ENCODE data around the gene MRPL55.

MRPL55 gene

GRCh38 chr1:228065543-228066347 lies 43.4 kb downstream of the MRPL55 start:
- Mint-ChIP-seq H3K27me3 (peaks cover 48% of the 10 kb centered on the region), H3K9me3 (no peaks in the 10 kb centered on the region), H3K4me1 (ENCODE audit: low read depth) (peaks cover 3% of the 10 kb centered on the region), H3K36me3 (ENCODE audit: low read depth) (no peaks in the 10 kb centered on the region), H3K27ac (no peak overlapping the region), H3K4me3 (no peak overlapping the region)
- intact Hi-C loops (cut with micrococcal nuclease), result no loop called here

GRCh38 chr1:228064741-228065542 lies 44.2 kb downstream of the MRPL55 start:
- Mint-ChIP-seq H3K36me3 (ENCODE audit: low read depth) (no peaks in the 10 kb centered on the region), H3K4me1 (ENCODE audit: low read depth) (peaks cover 11% of the 10 kb centered on the region), H3K9me3 (no peaks in the 10 kb centered on the region), H3K27ac (no peak overlapping the region), H3K4me3 (no peak overlapping the region), H3K27me3 (peaks cover 53% of the 10 kb centered on the region)
- intact Hi-C loops (cut with micrococcal nuclease), result no loop called here

GRCh38 chr1:228064296-228064695 lies 44.8 kb downstream of the MRPL55 start:
- Mint-ChIP-seq H3K9me3 (no peaks in the 10 kb centered on the region), H3K36me3 (ENCODE audit: low read depth) (no peaks in the 10 kb centered on the region), H3K4me1 (ENCODE audit: low read depth) (peaks cover 11% of the 10 kb centered on the region), H3K4me3 (no peak overlapping the region), H3K27ac (no peak overlapping the region), H3K27me3 (peaks cover 58% of the 10 kb centered on the region)
- intact Hi-C loops (cut with micrococcal nuclease), result no loop called here

GRCh38 chr1:228063251-228064191 lies 45.6 kb downstream of the MRPL55 start:
- Mint-ChIP-seq H3K4me3 (no peak overlapping the region), H3K36me3 (ENCODE audit: low read depth) (no peaks in the 10 kb centered on the region), H3K27ac (no peak overlapping the region), H3K4me1 (ENCODE audit: low read depth) (peaks cover 11% of the 10 kb centered on the region), H3K27me3 (peaks cover 66% of the 10 kb centered on the region), H3K9me3 (no peaks in the 10 kb centered on the region)
- intact Hi-C loops (cut with micrococcal nuclease), result no loop called here

- Mint-ChIP-seq H3K9me3 (no peaks in the 10 kb centered on the region), H3K27me3 (peaks cover 69% of the 10 kb centered on the region), H3K4me1 (ENCODE audit: low read depth) (peaks cover 11% of the 10 kb centered on the region), H3K36me3 (ENCODE audit: low read depth) (no peaks in the 10 kb centered on the region), H3K4me3 (no peak overlapping the region), H3K27ac (no peak overlapping the region)
- intact Hi-C loops (cut with micrococcal nuclease), result no loop called here
Measured at GRCh38 chr1:228062812-228063211, 46.3 kb downstream of the MRPL55 start.

GRCh38 chr1:228062085-228062791 lies 46.9 kb downstream of the MRPL55 start:
- Mint-ChIP-seq H3K27me3 (peaks cover 72% of the 10 kb centered on the region), H3K36me3 (ENCODE audit: low read depth) (no peaks in the 10 kb centered on the region), H3K4me3 (no peak overlapping the region), H3K4me1 (ENCODE audit: low read depth) (peaks cover 11% of the 10 kb centered on the region), H3K9me3 (no peaks in the 10 kb centered on the region), H3K27ac (no peak overlapping the region)
- intact Hi-C loops (cut with micrococcal nuclease), result no loop called here

- H3K4me3 Mint-ChIP-seq, result no peak overlapping the region
- H3K4me1 Mint-ChIP-seq (ENCODE audit: low read depth), result peaks cover 11% of the 10 kb centered on the region
- H3K27ac Mint-ChIP-seq, result no peak overlapping the region
- H3K27me3 Mint-ChIP-seq, result peaks cover 71% of the 10 kb centered on the region
- no peaks in the 10 kb centered on the region for H3K36me3 Mint-ChIP-seq (ENCODE audit: low read depth)
- no peaks in the 10 kb centered on the region for H3K9me3 Mint-ChIP-seq
- intact Hi-C loops (cut with micrococcal nuclease), result no loop called here
Measured at GRCh38 chr1:228061411-228062084, 47.6 kb downstream of the MRPL55 start.

- intact Hi-C loops (cut with micrococcal nuclease), result no loop called here
- H3K4me3 Mint-ChIP-seq, result peak overlapping the region; percentile 69
- peaks cover 11% of the 10 kb centered on the region for H3K4me1 Mint-ChIP-seq (ENCODE audit: low read depth)
- no peaks in the 10 kb centered on the region for H3K9me3 Mint-ChIP-seq
- no peak overlapping the region for H3K27ac Mint-ChIP-seq
- H3K27me3 Mint-ChIP-seq, result peaks cover 72% of the 10 kb centered on the region
- no peaks in the 10 kb centered on the region for H3K36me3 Mint-ChIP-seq (ENCODE audit: low read depth)
Measured at GRCh38 chr1:228060458-228061190, 48.5 kb downstream of the MRPL55 start.

GRCh38 chr1:228059634-228060457 lies 49.3 kb downstream of the MRPL55 start:
- H3K4me1 Mint-ChIP-seq (ENCODE audit: low read depth), result peaks cover 11% of the 10 kb centered on the region
- H3K36me3 Mint-ChIP-seq (ENCODE audit: low read depth), result no peaks in the 10 kb centered on the region
- no peak overlapping the region for H3K27ac Mint-ChIP-seq
- no peaks in the 10 kb centered on the region for H3K9me3 Mint-ChIP-seq
- peak overlapping the region; percentile 69 for H3K4me3 Mint-ChIP-seq
- peaks cover 73% of the 10 kb centered on the region for H3K27me3 Mint-ChIP-seq
- intact Hi-C loops (cut with micrococcal nuclease), result no loop called here

GRCh38 chr1:228058949-228059633 lies 50.0 kb downstream of the MRPL55 start:
- Mint-ChIP-seq H3K27me3 (peaks cover 75% of the 10 kb centered on the region), H3K4me1 (ENCODE audit: low read depth) (peaks cover 11% of the 10 kb centered on the region), H3K36me3 (ENCODE audit: low read depth) (no peaks in the 10 kb centered on the region), H3K9me3 (no peaks in the 10 kb centered on the region), H3K27ac (no peak overlapping the region), H3K4me3 (no peak overlapping the region)
- intact Hi-C loops (cut with micrococcal nuclease), result no loop called here

- H3K4me3 Mint-ChIP-seq, result no peak overlapping the region
- intact Hi-C loops (cut with micrococcal nuclease), result no loop called here
- H3K27me3 Mint-ChIP-seq, result peaks cover 81% of the 10 kb centered on the region
Measured at GRCh38 chr1:228058172-228058948, 50.7 kb downstream of the MRPL55 start.

More at GRCh38 chr1:228058172-228058948, 50.7 kb downstream of the MRPL55 start:
- Mint-ChIP-seq H3K27ac (no peak overlapping the region), H3K4me1 (ENCODE audit: low read depth) (peaks cover 11% of the 10 kb centered on the region), H3K36me3 (ENCODE audit: low read depth) (no peaks in the 10 kb centered on the region), H3K9me3 (no peaks in the 10 kb centered on the region)
